Activated CD4-positive, alpha-beta T cell treated with anti-CD3 and anti-CD28 coated beads for 24 hours (primary cell): ENCODE results near the gene DUSP23.

Source experiments
- DNase-seq, 2 donors: peaks; one replicate each; pipeline ENCODE4 v3.0.0-alpha.2; 2020; ENCODE audit warnings: low read depth in 2 of 2

DUSP23 gene

GRCh38 chr1:159786465-159786864 is 5.7 kb downstream of the DUSP23 start:
- no peak for DNase-seq

GRCh38 chr1:159786966-159787365 is 6.2 kb downstream of the DUSP23 start:
- DNase-seq = no peak

- no peak for DNase-seq
Measured at GRCh38 chr1:159790237-159790917, 9.6 kb downstream of the DUSP23 start.

GRCh38 chr1:159791031-159791430 is 10.3 kb downstream of the DUSP23 start:
- no peak for DNase-seq

GRCh38 chr1:159791461-159791860 is 10.7 kb downstream of the DUSP23 start:
- DNase-seq = no peak

GRCh38 chr1:159795534-159795933 is 14.8 kb downstream of the DUSP23 start:
- DNase-seq = no peak

- peak in 1 of 2 donors; percentile 16 for DNase-seq
Measured at GRCh38 chr1:159798893-159799292, 18.1 kb downstream of the DUSP23 start.

GRCh38 chr1:159799446-159799985 is 18.8 kb downstream of the DUSP23 start:
- DNase-seq = no peak

GRCh38 chr1:159800177-159800930 is 19.6 kb downstream of the DUSP23 start:
- no peak for DNase-seq

- no peak for DNase-seq
Measured at GRCh38 chr1:159802111-159802510, 21.3 kb downstream of the DUSP23 start, which contains the start of gene FCRL6. FCRL6 (plus strand) TSS chr1:159802360; CDS start chr1:159802425, 65 bp downstream.

GRCh38 chr1:159803956-159804689 is 23.4 kb downstream of the DUSP23 start:
- no peak for DNase-seq

GRCh38 chr1:159804924-159805323 is 24.2 kb downstream of the DUSP23 start:
- DNase-seq = no peak

GRCh38 chr1:159815926-159816325 is 35.2 kb downstream of the DUSP23 start:
- no peak for DNase-seq

- no peak for DNase-seq
Measured at GRCh38 chr1:159817276-159818041, 36.7 kb downstream of the DUSP23 start.

- peak in 1 of 2 donors; percentile 8 for DNase-seq
Measured at GRCh38 chr1:159821171-159821867, 40.6 kb downstream of the DUSP23 start.

- no peak for DNase-seq
Measured at GRCh38 chr1:159823406-159823805, 42.6 kb downstream of the DUSP23 start.

GRCh38 chr1:159825564-159825963 is 44.8 kb downstream of the DUSP23 start:
- no peak for DNase-seq

- DNase-seq = peak in 1 of 2 donors; percentile 30
Measured at GRCh38 chr1:159826441-159827101, 45.8 kb downstream of the DUSP23 start, which contains the start of gene SLAMF8. SLAMF8 (plus strand) TSS chr1:159826873; CDS start chr1:159826899, 26 bp downstream.

- no peak for DNase-seq
Measured at GRCh38 chr1:159827102-159827490, 46.3 kb downstream of the DUSP23 start.

GRCh38 chr1:159827549-159827948 is 46.8 kb downstream of the DUSP23 start:
- no peak for DNase-seq
